HG03175 (cell line): ENCODE results near the gene NCF4.

Source experiments
- ATAC-seq: cut with Tn5 transposase; IDR thresholded peaks from one replicate; pipeline ENCODE4 v1.9.1; 2021; ENCODE audit warnings: mild to moderate bottlenecking, moderate library complexity; ENCODE audit not compliant: unreplicated experiment

The NCF4 gene

DNA sequence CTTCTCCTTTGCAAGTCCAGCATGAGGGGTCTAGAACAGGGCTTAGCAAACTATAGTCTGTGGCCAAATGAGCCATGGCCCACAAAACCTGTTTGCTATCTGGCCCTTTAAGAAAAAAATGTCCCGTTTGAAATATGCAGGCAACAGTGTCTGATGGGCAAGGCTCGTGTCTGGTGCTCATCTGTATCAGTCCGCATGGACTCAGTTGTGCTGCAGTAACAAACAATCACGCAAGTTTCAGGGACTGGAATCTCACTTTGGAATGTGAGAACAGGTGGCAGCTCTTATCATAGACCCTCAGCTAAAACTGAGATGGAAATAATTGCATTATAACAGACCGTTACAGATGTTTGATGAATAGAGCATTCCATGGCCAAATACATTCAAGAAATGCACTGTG, 24.9 kb upstream of the NCF4 start:
- no peak for ATAC-seq

DNA sequence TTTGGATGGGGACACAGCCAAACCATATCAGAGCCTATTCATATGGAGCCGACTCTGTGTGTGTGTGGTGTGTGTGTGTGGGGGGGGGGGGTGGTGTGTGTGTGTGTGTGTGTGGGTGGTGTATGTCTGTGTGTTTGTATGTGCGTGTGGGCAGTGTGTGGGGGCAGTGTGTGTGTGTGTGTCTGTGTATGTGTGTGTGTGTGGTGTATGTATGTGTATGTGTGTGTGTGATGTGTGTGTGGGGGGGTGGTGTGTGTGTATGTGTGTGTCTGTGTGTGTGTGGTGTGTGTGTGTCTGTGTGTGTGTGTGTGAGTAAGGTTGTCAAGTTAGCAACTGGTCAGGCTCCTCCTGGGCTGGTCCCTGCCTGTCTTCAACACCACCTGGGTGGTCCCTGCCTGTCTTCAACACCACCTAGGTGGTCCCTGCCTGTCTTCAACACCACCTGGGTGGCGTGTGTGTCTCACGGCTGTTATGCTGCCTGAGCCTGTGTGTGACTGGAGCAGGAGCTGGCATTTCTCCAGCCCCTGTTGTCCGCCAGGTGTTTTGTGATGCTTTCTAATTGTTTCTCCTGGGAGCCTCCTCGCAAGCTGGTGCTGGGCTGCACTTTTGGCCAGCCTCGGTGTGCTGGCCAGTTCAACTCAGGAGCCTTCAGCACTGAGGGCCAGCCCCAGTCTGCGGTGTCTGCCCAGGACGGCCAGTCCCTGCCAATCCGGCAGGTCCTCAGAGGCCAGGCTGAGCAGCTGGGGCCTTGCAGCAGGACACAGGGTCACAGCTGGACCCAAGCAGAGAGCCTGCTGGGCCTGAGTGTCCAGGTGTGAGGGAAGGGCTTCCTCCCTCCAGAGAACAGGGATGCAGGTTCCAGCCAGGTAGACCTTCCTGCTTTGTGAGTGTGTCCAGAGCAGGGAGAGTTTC, 22.4 kb upstream of the NCF4 start:
- ATAC-seq, result no peak

DNA sequence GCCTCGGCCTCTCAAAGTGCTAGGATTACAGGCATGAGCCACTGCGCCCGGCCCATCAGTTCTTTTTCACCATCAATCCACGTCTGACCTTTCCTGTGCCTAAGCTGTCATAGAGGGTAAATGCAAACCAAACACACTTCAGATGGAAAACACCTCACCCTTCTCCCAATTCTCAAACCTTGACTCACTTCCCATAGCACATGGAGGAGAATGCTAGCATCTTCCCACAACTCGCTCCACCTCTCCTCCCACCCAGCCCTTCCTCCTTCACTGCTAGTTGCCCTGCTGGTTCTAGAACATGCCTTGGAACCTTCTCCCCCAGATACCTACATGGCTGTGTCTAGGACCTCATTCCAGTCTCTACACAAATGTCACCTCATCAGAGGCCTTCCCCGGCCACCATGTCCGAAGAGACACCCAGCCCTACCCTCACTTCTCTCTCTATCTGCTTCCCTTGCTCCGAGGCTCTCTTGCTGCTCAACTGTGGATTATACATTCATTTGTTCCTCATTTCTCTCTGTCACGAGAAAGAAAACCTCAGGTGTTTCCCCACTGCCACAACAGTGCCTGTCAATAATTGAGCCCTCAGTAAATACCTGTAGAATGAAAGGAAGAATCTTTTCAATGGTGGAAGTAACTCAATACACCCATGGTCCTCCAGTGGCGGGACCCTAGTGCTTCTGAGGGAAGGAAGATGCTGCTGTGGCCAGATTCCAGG, 21.3 kb upstream of the NCF4 start:
- no peak for ATAC-seq

DNA sequence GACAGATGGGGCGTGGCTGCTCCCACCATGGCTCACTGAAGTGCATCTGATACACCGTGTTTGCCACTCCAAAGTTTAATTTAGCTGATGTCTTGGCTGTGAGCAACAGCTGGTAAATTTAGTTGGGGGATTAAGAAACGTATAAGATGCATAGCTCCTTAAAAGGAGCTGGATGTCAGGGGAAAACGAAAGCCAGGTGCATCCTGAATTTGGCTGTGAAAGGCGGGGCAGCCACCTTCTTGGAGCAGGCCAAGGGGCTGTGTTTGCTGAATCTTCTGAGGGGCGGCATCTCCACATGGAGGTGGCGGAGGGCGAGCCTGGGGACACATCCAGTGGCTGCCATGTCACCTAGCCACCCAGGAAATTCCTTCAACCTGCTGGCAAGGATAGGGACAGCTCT, 20.7 kb upstream of the NCF4 start:
- ATAC-seq, result no peak

DNA sequence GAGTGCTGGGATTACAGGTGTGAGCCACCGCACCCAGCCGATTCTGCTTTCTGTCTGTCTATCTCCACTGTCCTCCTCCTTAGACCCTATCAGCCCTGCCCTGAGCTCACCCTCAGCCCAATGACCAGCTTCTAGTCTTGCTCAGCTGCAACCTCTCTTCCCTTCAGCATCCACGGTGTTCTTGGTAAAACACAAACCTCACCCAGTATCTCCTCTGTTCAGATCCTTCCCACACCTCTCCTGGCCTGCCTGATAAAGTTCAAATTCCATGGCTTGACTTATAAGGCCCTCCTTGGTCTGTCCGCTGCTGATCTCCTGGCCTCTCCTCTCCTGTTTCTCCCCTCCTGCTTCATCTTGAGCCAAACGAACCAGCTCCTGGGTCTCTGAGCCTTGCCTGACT, 14.5 kb upstream of the NCF4 start:
- no peak for ATAC-seq

DNA sequence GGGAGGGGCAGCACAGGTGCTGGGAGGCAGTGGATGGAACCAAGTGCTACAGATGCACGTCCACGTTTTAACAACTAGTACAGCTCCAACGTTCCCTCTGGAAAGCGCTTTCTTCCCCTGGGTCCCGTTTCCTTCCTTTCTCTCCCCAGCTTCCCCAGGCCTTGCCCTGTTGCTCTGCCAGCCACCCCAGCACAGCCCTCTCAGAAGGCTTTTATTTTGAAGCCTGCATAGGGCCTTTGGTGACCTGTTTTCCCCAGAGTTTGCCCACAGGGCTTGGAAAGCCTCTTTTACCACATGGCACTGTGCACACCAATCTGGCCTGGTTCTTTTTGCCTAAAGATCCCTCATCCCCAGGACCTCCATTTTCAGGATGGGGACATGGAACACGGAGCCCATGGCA, 13.9 kb upstream of the NCF4 start:
- no peak for ATAC-seq

DNA sequence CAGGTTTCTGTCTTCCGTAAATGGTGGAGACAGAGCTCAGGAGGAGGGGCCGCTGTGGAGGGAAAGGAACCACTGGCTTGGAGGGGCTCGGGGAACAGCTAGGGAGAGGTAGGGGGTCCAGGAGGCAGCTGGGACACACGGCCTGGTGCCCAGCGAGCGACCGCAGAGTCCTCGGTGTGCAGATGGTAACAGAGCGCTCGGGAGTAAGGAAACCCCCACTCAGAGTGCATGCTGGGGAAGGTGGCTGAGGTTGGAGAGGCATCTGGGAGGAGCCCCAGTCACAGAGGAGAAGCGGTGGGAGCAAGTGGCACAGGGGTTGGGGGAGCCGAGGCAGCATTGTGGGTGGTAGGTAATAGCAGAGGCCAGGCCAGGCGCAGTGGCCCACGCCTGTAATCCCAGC, 10.8 kb upstream of the NCF4 start:
- ATAC-seq, result no peak

DNA sequence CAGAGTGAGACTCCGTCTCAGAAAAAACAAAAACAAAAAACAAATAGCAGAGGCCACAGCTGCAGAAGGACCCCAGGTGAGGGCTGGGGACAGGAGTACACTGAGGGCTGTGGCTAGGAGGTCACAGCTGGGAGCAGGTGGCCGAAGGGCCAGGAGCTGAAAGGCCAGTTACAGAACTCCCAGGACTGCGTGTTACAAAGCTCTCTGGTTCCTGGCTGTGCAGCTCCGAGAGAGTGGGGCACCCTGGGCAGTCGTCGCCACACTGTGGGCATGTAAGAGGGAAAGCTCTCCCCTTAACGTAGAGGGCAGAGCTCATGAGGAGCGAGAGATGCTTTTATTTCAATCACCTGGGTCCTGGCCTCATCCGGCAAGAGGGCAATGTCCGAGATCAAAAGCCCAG, 10.1 kb upstream of the NCF4 start:
- ATAC-seq, result no peak

DNA sequence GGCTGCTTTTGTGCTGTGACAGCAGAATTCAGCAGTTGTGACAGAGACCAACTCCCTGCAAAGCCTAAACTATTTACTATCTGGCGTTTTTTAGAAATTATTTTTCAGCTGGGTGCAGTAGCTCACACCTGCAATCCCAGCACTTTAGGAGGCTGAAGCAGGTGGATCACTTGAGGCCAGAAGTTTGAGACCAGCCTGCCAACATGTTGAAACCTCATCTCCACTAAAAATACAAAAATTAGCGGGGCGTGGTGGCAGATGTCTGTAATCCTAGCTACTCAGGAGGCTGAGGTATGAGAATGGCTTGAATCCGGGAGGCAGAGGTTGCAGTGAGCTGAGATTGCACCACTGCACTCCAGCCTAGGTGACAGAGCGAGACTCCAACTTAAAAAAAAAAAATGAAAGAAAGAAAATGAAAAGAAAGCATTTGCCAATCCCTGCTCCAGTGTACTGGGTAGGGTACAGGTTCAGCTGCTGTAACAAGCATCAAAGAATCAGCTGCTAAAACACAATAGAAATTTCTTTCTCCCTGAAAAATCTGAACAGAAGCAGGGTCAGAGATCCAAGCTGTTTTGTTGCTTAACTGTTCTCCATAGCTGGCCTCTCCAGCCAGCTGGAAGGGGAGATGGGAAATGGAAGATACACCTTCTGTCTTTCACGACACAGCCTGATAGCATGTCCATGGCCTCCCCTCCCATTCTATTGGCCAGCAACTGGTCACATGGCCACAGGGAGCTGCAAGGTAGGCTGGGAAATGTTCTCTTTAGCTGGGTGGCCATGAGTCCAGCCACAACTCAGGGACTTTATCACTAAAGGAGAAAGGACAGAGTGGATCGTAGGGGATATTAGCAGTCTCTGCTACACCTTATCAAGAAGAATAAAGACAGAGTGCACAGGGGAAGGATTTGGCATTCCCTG, 8.5 kb upstream of the NCF4 start:
- no peak for ATAC-seq

DNA sequence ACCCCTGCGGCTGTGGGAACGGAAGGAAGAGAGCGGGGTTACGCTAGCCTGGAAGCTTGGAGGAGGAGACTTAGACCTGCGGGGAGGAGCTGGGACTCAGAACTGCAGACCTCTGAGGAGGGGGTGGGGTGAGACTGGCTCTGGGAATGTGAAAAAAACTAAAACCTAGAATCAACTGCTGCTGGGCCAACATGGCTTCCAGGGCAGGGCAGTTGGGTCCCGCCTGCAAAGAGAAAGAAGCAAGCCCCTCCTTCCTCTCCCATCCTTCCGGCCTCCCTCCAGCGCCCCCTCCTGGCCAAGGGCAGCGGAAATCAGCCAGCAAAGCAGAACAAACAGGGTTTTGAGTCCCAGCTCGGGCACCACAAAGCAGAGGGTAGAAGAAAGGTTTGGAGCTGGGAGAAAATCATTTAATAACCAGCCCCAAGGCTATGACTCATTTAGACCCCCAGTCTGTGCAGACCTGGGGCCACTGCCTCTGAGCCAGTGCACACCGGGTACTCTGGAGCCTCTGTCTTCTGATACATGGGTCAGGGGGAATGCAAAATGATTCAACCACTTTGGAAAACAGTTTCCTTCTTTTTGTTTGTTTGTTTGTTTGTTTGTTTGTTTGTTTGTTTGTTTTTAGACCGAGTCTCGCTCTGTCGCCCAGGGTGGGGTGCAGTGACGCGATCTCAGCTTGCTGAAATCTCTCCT, 7.3 kb upstream of the NCF4 start:
- peak; percentile 46 for ATAC-seq

DNA sequence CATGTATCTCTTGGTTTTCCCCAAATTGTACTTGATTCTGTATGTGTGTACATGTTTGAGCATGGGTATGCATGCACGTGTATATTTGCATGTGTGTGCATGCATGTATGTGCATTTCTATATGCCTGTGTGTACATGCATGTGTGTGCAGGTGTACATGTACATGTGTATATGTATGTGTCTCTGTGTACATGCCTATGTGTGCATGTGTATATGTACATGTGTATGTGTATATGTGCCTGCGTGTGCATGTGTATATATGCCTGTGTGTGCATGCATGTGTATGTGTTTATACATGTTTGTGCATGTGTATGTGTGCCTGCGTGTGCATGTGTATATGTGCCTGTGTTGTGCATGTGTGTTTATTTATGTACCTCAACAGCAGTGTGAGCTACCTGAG, 5.3 kb upstream of the NCF4 start:
- ATAC-seq, result no peak

DNA sequence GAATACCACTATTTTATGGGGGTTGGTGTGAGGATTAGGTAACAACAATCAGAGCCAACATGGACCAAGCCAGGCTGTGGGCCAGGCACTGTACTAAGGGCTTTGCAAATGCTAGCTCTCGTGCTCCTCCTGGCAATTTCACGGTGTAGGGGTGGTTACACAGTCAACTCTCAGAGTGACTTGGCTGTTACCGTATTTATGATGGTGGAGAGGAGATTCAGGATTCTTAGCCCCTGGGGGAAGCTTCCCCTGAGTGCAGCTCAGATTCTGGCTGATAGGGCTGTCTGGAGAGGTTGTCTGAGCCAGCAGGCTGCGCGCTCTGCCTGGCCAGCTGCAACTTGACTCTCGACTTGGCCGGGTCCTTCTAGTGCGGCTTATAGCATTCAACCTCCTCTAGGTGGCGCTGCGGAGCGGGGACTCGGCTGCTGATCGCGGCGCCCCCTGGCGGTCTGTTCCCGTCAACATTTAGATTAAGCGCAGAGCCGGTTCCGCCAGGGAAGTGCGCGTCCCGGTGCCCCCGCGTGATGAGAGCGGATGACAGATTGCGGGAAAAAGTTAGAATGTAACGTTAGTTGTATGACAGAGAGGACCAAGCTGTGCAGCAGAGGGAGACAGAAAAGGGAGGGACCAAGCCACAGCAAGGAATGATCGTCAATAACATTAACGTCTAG, 4.5 kb upstream of the NCF4 start:
- ATAC-seq, result no peak

DNA sequence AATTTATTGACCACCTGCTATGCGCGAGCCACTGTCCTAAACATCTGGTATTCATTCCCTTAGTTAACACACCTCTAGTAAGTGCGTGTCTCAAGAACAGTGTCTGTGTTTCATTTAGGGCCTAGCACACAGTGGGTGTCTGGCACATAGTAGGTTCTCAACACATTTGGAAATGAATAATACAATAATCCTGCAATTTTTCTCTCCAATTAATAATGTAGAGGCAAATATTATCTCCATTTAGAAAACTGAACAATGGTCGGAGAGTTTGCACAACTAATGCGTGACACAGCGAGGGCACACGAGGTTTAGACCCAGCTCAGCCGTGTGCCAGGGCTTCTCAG, 4.0 kb upstream of the NCF4 start:
- ATAC-seq, result no peak

DNA sequence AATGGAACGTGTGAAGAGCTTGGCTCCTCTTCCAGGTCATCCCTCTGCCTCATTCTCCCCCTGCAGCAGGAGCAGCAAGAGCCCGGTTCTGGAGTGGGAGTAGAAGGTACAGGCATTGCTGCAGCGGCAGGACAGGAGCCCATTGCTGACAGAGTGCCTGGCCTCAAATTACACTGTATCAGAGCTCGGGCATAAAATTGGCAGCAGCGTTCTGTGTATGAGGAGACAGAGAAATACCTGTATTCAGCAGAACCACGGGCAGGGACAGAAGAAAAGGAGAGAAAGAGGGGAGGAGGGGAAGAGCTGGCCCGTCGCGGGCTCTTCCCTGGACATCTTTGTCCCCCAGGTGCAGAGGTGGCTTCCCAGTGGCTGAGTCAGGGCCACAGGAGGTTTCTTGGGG, 2.6 kb upstream of the NCF4 start:
- ATAC-seq, result no peak

DNA sequence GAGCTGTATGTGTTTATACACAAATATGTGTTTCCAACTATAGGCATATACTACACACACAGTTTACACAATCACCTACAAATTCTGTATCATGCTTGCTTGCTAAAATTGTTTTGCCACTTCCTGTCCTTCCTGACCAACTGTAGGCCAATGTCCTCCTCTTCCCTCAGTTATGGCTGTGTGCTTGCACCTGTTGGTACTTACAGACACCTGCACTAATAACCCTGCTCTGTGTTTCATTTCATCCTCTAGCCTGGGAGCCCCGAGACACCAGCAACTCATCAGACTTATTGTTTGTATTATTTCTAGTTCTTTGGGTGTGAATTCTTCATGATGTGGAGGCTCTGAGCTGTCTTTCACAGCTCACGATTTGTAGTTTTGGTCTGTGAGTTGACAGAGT, 1.8 kb upstream of the NCF4 start:
- ATAC-seq, result no peak

DNA sequence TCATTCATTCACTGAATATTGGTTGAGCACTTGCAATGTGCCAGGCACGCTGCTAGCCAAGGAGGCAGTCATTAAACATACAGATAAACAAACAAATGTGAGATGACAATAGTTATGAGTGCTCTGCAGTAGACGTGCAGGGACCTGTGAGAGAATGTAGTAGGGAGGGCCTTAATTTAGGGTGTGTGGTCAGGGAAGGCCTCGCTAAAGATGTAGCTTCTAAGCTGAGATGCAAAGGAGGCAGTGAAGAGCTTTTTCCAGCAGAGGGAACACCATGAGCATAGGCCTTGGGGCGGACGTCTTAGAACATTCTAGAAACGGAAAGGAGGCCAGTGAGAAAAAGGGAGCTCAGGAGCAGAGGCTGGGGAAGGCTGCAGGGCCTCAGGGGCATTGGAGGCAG, 789 bp upstream of the NCF4 start:
- ATAC-seq, result no peak

DNA sequence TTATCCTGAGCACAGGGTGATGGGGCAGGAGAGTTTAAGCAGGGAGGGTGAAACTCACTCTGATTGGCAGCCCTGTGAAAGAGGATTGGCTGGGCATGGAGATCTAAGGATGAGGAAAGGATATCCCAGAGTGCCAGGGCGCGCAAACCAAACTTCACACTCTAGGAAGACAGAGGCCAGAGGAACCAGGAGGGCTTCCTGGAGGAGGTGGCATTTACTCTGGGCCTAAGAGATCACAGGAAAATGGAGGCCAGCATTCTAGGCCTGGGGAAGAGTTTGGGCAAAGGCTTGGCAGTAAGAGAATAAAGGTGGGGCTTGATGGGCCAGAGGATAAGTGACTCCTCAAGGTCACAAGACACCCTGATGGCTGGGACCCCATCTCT, 377 bp upstream of the NCF4 start:
- ATAC-seq, result no peak

DNA sequence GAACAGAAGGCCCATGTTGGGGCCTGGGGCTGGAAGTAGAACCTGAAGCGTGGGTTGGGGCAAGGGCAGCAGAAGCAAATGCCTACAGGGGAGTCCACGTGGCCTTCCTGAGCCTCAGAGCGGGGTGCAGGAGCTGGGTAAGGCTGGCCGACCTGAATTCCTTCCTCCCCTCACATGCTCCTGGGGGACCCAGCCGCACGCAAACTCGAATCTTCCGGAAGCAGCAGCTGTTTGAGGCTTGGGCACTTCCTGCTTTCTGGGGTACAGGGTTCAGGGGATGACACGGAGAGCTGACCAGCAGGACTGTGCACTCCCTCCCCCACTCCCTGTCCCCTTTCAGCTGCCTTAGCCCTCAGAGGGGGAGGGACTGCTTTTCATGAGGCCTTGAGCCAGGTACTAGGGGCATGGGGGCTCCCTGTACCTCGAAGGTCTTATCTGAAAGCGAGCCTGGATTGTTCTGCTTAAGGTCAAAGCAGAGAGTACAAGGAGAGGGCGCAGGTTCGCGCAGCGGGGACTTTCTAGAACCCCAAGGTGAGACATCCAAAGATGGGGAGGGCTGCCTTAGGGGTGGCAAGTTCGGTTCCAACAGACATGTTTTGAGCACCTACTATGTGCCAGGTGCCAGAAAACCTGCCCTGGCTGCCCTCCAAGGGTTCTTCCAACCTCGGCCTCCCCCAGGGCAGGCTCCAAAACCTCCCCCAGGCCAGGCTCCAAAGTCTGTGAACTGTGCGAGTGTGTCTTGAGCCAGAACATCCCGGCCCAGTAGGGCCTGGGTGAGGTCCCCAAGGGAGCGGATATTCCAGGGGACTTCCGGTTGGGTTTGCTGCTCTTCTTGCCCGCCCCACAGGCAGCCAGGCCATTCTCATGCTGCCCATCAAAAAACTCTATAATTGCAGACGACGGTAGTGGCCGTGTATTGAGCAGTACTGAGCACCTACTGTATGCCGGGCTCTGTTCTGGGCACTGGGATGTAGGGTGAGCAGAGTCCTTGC, 1.7 kb downstream of the NCF4 start:
- ATAC-seq, result no peak

DNA sequence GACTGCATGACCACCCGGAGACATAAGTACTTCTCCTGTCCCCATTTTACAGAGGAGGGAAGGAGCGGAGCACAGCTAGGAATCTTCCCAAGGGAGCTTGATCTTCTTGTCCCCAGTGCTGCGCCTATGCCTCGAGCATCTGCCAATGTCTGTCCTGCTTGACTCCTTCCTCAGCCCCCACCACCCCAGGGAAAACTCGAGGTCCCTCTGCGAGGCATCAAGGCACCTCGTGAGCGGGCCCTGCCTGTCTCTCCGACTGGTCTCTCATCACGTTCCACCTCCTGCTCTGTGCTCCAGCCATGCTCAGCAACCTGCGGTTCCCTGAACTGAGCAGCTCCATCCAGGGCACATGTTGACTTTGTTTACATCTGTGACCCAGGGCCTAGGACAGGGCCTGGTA, 2.5 kb downstream of the NCF4 start:
- ATAC-seq, result no peak
